Right kidney (tissue), 1 donor: Measurements from ENCODE around the gene FREM1.
A peak's percentile ranks its signal among the peaks of the same experiment; 100 is the strongest.

ENCODE experiments used
- DNase-seq: peaks from one replicate; pipeline ENCODE4 v3.0.0-alpha.2; 2016

The FREM1 gene

DNA sequence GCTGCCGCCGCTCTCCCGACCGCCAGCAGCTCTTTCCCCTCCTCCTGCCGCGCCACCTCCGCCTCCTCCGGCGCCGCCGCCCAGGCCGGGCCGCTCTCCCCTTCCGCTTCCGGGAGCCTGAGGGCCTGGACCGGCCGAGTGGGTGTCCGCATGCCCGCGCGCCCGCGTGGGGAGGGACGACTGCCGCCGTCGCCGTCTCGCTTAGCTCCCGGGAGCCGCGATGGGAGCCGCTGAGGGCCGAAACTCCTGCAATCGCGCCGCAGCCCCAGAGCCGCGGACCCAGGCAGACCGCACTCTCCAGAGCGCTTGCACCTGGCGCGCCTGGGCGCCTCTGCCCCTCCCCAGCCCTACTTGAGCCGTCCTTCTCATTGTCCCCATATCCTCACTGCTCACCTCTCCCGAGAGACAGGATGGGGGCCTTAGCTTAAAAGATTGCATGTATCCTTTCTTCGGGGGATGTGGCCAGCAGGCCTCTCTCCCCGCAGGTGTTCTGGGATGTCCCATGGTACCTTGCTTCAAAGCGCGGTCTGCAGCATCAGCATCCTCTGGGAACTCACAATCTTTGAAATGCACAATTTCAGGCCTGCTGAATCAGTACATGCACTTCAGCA lies 216.9 kb downstream of the FREM1 start, which contains the start of gene ZDHHC21:
TSS of gene ZDHHC21 (minus strand) at position 182 of the 611 bp plus-strand sequence. CDS start 19,092 bp downstream, outside the sequence.
- DNase-seq: peak; percentile 86

DNA sequence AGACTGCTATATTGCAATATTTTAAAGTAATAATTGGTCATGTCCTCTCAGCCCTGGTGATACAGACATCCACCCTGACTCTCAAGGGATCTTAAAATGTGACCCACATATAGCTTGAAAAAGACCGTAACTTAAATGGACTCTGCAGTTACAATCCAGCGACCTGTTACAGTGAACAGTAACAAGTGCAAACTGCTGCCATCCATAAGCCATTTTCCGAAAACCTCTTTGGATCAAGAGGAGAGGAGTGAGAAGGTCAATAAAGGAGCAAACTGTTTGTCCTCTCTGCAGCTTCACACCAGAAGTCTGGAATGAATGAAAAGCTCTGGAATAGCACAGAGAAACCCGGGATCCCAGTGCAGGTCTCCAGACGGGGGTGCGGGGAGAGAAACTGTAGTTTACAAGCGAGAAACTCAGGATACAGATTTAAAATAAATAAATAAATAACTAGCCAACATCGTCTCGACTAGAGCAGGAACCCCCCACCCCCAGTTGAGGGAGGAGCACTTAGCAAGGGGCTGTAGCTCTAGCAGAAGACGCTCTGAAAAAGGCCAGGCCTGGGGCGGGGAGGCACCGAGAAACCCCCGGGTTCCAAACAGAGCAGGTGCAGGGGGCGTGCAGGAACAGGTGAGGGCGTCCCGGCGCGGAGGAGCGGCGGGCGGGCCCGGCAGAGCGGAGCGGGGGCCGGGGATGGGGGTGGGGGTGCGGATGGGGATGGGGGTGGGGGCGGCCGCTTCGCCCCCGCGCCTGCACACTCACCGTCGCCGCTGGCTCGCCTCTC lies 217.6 kb downstream of the FREM1 start:
- DNase-seq: peak; percentile 67

DNA sequence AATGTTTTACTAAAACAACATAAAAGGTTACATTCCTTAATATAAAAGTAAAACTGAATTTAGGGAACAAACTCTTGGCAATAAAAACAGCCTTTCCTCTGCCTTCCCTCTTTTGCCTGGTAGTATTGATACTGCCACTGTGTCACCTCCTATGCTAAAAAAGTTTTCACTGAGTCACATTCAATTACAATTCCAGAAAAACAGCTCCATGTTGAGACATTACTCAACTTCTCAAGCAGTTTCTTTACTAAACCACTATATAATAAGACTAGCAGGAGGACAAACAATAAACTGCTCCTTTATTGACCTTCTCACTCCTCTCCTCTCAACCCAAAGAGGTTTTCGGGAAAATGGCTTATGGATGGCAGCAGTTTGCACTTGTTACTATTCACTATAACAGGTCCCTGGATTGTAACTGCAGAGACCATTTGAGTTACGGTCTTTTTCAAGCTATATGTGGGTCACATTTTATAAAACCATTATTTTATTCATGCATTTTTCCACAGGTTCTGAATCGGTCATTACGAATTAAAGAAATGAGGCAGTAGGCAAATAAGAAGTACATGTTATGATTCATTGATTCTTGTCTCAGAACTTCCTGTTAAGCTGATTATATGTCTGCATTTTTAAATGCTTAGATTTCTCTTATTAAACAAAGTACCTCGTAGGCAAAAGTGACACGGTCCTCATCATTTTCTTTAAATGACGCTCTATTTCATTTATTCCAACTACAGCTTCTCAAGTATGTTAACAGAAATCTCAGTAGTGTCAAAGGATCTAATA lies 219.1 kb downstream of the FREM1 start:
- DNase-seq: no peak

DNA sequence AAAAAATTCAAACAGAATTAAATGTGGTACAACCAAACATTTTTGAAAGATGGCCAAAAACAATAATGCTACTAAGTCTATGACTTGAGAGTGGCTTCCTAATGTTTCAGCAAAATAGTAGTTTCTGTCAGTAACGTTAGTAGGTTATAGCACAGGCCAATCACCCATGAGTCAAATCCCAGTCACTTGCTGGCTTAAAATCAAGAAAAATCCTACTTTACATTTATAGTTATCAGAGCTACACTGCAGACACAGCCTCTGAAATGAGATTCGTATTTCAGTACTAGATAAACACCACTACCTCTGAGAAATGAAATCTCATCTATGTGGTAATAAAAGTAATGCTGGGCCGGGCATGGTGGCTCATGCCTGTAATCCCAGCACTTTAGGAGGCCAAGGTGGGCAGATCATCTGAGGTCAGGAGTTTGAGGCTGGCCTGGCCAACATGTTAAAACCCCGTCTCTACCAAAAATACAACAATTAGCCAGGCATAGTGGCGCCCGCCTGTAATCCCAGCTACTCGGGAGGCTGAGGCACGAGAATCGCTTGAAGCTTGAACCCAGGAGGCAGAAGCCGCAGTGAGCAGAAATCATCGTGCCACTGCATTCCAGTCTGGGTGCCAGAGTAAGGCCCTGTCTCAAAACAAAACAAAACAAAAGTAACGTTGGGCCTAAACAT lies 223.0 kb downstream of the FREM1 start:
- no peak for DNase-seq

GRCh38 chr9:14686168-14686567 lies 224.1 kb downstream of the FREM1 start:
- DNase-seq: no peak
